HG03097 (cell line): ENCODE results near the gene CNTLN.
"Not testable (repeated sequence)": the region's sequence is repeated elsewhere in the genome, so short reads cannot be mapped to it uniquely, and the experiment has no call there.

ENCODE experiments used
- ATAC-seq: cut with Tn5 transposase; IDR thresholded peaks from one replicate; pipeline ENCODE4 v1.9.1; 2021; ENCODE audit not compliant: unreplicated experiment, low FRiP score

The CNTLN gene

DNA sequence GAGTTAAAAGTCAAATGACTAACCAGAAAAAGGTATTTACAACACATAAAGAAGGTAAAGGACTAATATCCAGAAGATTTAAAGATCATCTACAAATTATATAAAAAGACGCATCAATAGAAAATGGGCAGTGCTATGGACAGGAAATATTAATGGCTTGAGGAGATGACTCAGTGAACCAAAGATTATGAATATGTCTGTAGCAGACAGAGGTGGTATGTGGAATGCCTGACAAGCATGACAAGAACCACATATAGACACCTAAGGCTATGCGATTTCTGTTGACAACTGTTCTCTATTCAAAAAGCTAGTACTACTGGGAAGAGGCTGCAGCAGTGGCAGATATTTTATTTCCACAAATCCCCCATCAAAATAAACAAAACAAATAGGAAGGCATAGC lies 267.0 kb downstream of the CNTLN start:
- no peak for ATAC-seq

DNA sequence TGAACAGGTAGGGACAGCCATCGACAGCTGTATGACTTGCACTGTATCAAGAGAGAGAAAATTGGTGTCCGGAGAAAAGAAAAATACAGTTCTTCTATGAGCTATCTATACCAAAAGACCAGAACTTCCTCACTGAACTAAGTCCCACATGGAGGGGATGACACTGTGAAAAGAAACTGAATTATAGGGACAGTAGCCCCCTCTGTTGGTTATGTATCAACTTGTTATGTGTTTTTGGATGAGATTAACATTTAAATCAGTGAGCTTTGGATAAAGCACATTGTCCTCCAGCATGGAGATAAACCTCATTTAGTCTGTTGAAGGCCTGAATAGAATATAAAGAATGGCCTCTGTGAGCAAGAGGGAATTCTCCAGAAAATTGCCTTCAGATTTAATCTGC lies 267.5 kb downstream of the CNTLN start:
- ATAC-seq = no peak

DNA sequence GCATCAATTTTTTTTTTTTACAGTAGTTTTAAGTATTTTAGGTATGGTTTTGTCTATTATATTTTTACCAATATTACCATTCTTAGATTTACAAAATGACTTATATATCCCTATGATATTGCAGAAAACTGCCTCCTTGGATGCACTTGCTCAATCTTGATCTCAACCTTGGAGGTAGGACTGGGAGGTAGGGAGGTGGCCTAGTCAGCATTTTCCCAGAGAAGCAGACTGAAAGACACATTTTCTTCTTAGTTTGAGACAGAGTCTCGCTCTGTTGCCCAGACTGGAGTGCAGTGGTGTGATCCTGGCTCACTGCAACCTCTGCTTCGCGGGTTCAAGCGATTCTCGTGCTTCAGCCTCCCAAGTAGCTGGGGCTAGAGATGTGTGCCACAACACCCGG lies 268.7 kb downstream of the CNTLN start:
- no peak for ATAC-seq

DNA sequence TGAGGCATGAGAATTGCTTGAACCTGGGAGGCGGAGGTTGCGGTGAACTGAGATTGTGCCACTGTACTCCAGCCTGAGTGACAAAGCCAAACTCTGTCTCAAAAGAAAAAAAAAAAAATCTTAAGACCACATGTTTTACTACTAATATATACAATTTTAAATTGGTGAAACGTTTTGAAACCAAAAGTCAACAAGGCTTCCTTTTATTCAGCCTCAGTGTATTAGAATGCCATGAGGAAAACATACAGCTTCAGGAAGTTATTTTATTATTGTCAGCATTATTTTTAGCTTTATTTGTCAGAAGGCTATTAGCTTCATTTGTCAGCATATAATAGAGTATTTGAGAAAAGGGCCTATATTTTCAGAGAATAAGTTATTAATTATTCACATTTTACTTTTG lies 280.1 kb downstream of the CNTLN start:
- ATAC-seq = no peak

DNA sequence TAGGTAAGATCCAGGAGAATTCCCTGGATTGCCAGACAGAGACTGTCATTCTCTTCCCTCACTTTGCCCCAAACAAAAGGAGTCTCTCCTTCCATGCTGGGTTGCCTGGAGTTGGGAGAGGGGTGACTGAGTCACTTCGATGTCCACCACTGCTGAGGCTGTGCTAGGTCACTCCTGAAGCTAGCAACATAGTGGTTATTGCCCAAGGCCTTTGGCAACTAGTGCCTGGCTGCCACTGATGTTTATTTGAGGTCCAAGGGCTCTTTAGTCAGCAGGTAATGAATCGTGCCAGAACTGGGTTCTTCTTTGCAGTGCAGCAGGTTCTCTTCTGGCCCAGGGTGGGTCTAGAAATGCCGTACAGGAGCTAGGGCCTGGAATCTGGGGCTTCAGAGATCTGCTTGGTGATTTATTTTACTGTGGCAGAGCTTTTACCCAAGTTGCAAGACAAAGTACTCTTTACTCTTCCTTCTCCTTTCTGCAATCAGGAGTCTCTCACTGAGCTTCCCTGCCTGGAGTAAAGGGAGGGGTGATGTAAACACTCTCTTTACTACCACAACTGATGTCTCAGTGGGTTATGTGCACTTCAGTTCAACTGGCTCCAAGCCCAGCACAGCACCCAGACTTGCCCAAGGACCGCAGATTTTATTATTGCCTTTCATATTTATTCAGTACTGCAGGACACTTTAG lies 288.3 kb downstream of the CNTLN start:
- no peak for ATAC-seq

DNA sequence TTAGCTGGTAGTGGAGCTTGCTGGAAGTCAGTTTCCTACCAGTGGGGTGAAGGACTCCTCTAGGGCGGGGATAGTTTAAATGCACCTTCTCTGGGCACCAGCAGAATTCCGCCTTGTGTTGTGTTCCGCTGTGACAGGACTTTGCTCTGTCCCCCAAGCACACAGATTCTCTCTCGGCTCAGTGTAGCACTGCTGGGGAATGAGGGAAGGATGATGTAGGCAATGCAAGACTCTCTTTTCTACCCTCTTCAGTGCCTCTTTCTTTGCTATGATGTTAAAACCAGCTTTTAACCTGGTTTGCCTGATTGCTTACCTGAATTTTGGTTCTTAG lies 288.8 kb downstream of the CNTLN start:
- no peak for ATAC-seq

DNA sequence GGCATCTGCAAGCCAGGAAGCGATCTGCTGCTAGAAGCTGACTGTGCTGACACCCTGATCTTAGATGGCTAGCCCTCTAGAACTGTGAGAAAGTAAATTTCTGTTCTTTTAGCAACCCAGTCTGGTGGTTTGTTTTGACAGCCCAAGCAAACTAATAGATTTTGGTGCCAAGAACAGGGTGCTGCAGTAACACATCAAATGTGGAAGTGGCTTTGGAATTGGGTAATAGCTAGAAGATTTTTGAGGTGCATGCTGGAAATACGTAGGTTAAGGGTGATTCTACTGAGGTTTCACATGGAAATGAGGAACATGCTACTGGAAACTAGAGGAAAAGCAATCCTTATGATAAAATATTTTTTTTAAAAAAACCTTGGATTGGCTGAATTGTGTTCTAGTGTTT lies 290.5 kb downstream of the CNTLN start:
- no peak for ATAC-seq

DNA sequence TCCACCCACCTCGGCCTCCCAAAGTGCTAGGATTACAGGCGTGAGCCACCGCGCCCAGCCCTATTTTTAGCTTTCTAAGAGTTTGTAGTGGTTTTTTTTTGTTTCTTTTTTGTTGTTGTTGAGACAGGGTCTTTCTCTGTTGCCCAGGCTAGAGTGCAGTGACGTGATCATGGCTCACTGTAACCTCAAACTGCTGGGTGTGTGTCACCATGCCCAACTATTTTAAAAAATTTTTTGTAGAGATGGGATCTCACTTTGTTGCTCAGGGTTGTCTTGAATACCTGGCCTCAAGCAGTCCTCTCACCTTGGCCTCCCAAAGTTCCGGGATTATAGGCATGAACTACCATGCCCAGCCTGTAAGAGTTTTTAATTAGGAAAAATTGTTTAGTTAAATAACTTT lies 298.7 kb downstream of the CNTLN start:
- no peak for ATAC-seq

DNA sequence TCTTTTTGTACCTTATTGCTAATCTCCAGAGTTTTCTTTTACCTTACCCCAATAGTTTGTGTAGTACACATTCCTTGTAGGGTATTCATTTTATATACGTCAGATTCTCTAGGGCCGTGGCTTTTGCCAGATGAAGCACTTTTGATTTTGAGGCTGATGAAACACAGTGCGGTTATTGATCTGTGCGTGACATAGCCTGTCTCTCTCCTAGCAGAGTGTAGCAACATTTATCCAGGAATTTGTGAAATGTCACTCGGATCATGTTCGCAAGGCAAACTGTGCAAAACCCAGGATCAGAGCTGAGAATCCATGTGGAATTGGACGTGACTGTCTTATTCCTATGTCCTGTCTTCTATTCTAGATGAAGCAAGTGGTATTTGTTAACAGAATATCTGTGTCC lies 302.0 kb downstream of the CNTLN start:
- no peak for ATAC-seq

DNA sequence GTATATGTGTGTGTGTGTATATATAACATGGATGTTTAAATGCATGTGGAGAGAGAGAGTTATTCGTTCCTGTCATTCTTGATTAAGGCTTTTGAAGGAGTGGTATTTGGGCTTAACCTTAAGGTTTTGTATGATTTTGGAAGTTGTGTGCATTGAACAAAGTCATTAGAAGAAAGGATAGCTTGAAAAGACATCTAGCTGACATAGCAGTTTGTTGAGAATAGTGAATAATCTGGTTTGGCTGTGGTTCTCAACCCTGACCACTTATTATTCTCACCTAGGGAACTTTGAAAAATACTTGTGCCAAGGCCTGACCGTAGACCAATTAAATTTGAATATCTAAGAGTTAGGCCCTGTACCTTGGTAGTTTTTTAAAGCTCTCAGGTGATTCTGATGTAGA lies 303.0 kb downstream of the CNTLN start:
- ATAC-seq = no peak

DNA sequence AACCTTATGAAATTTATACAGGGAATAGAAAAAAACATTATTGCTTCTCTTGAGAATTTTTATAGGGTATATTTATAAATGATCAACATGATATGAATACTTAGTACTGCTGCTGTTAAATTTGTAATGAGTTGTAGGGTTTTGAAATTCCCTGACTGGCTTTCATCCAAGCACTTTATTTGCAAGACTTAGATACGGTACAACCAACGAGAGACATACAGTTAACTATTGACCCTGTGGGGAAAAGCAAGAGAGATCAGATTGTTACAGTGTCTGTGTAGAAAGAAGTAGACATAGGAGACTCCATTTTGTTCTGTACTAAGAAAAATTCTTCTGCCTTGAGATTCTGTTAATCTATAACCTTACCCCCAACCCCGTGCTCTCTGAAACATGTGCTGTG lies 310.3 kb downstream of the CNTLN start:
- not testable (repeated sequence) for ATAC-seq

DNA sequence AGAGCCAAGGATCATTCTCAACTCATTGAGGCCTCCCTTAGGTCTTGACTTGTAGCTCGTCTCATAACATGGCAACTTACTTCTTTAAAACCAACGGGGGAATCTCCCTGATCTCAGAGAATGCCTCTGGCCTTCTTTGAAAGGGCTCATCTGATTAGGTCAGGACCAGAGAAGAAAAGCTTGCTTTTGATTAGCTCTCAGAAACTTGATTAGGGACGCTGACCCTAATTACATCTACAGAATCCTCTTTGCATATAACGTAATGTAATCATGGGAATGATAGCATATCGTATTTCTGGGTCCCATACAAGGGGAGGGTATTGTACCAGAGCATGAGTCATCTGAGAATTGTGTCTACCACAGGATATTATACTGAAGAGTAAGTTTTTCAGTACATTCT lies 318.9 kb downstream of the CNTLN start:
- no peak for ATAC-seq

DNA sequence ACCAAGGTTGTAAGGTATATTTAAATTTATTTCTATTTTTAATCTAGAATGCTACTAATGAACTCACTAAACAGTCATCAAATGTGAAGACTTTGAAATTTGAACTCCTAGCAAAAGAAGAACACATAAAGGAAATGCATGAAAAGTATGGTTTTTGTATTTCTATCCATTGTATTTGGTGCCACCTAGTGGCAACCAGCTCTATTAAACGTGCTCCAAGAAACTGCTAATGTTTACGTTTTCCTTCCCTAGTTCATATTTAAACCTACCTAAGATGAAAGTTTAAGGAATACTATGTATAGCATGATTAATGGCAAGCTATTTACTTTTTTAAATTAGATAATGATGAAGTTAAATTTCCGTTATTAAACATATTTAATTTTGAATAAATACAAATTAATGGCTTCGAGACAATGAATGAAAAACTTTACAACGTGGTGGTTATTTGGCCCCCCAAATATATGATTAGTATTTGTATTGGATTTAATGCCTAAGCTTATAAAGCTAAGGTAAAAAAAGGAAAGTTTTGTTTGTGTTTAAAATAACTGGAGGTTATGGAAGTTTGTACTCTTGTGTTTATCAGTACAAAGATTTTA lies 328.1 kb downstream of the CNTLN start:
- no peak for ATAC-seq

DNA sequence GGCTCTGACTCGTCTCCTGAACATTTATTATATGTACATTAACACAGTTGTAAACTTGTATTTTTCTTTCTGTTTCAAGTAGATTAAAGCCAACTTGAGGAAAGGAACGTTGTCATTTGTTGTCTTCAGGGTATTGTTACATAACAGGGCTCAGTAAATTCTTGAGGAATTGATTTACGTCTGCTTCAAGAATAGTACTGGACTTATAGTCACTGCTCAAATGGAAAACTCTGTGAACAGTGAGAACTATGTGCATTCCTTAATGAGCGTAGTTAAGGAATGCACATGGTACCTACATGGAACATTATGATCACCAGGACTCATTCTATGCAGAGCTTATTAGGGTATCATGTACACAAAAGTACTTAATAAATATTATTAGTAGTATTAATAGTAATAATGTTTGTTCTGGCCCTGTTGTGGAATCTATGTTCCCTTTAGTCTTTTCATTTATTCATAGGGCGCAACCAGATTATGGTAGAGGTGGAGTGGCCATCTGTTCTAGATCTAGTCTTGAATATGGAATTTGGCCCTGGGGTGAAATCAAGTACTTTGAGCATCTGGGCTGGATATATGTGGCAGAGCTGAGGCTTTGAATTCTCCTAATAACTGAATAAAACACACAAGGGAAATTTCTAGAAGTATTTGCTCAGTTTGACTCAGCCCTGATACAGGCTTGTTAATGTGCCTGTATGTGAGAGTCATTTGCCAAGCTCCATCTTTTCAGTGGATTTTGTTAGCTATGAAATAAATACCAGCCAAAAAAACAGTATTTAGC lies 335.4 kb downstream of the CNTLN start:
- ATAC-seq = no peak

DNA sequence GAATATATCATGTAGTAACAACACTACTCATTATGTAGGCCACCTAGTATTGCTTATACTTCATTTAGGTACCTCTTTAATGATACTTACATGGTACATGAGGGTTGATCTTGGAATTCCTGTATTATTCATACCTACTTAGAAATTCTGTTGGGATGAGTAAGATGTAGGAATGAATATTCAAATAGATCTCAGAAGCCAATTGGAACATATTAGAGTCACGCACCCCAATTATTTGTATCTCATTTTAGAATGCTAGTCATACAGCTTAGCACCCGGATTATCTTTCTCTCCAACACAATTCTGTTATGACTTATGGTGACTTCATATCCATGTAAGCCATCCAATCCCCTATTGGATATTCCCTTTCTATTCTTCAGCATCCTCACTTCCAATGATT lies 337.3 kb downstream of the CNTLN start:
- ATAC-seq = no peak

DNA sequence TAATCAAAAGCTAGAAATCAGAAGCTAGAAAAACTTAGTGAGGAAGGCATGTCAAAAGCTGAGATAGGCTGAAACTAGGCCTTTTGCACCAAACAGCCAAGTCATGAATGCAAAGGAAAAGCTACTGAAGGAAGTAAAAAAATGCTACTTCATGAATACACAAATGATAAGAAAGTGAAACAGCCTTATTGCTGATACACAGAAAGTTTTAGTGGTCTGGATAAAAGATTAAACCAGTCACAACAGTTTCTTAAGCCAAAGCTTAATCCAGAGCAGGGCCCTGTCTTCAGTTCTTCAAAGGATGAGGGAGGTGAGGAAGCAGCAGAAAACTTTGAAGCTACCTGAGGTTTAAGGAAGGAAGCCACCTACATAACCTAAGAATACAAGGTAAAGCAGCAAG lies 341.6 kb downstream of the CNTLN start:
- peak; percentile 87 for ATAC-seq

DNA sequence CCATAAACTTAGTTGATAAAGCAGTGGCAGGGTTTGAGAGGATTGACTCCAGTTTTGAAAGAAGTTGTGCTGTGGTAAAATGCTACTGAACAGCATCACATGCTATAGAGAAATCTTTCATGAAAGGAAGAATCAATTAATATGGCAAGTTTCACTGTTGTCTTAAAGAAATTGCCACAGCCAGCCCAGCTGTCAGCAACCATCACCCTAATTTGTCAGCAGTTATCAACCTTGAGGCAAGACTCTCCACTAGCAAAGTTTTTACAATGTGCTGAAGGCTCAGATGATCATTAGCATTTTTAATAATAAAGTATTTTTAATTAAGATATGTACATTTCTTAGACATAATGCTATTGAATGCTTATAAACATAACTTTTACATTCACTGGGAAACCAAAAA lies 343.0 kb downstream of the CNTLN start:
- no peak for ATAC-seq

DNA sequence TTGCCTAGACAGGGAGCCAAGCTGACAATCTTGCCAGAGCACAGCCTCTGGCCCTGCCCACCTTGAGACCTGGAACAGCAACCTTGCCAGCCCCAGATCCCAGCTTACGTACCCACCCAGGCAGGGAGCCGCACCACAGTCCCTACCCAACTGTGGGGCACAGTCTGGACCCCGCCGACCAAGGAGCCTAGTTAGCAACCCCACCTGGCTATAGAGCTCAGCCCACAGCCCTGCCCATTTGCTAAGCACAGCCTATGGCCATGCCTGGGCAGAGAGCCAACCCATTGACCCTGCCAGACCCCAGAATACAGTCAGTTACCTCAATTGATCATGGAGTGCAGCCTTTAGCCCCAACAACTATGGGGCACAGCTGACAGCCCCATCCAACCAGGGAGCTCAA lies 346.1 kb downstream of the CNTLN start:
- no peak for ATAC-seq

DNA sequence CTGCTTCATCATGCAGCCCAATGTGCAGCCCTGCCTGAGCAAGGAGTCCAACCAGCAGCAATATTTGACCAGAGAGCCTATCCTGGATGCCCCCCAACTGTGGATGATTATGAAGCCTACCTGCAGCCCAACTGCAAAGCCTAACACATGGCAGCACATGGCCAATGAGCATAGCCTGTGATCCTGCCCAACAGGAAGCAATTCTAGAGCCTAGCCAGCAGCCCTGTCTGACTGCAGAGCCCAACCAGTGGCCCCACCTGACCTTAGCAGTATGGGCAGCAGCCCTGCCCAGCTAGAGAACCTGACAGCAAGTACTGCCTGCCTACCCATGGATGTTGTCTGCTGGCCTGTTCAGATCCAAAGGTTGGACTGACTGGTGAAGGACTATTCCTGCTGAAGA lies 346.7 kb downstream of the CNTLN start:
- no peak for ATAC-seq

DNA sequence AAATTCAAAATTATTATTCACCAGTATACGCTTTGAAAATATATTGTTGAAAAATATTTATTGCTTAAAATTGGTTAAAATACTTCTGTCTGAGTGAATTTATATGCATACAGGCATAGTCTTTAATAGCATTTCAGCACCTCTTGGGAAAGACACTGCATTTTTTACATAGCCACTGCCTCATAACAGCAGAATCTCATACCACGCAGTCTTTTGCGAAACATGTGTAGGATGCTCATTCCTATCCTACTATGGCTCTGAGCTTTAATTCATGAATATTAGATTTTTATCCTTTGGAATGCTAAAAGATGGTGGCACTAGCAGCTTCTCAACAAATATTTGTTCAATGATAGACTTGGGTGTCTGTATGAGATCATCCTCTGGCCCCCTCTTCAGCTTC lies 350.1 kb downstream of the CNTLN start:
- ATAC-seq = no peak

DNA sequence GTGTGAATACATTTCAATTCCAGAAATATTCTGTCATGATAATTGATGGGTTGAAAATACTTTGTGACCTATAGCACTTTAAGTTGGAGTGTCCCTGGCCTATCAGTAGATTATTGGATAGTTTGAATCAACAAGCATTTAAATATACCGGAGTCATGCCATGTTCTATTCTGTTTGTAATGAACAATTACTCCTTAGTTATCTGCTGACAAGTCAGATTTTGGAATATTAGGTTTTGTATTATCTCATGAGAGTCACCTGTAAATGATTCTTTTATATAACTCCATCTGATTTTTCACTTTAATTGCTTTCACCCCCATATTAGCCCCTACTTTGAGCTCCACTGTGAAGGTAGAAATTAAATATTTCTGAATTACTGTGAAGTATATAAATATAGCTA lies 351.6 kb downstream of the CNTLN start:
- ATAC-seq = no peak

DNA sequence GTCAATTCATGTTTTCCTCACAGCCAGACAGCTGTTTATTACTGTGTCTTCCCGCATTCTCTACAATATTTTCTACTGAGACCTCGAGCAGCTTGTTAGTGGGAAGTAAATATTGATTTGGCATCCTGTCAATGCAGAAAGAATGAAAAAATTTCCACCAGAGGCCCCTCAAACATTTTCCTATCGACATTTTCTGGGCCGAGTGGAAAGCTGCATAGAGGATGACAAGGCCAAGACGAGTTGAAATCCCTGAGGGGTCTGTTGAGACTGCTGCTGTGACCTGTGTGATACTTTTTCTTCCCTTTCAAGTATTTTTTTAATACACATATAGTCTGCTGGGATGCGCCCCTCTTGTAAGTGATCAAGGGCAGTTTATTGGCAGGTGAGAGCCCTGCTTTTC lies 352.6 kb downstream of the CNTLN start:
- no peak for ATAC-seq
